NCI-H345 treated with DMSO at 0.1 percent for 48 hours (cell line): ENCODE data around the gene CIROP.

Experiments
- DNase-seq: peaks from one replicate; lab custom pipeline; 2025; ENCODE audit not compliant: unreplicated experiment; lab: John Stamatoyannopoulos, UW

Gene CIROP

GRCh38 chr14:23093991-23094665, 10.7 kb downstream of the CIROP start:
- DNase-seq = no peak

GRCh38 chr14:23093526-23093925, 11.3 kb downstream of the CIROP start:
- DNase-seq = no peak

- DNase-seq = no peak
Measured at GRCh38 chr14:23093104-23093503, 11.7 kb downstream of the CIROP start.

GRCh38 chr14:23091294-23092225, 13.2 kb downstream of the CIROP start:
- no peak for DNase-seq

- DNase-seq = no peak
Measured at GRCh38 chr14:23090254-23090636, 14.5 kb downstream of the CIROP start.

- DNase-seq = no peak
Measured at GRCh38 chr14:23089498-23090253, 15.1 kb downstream of the CIROP start.

- DNase-seq = no peak
Measured at GRCh38 chr14:23086565-23086964, 18.2 kb downstream of the CIROP start.

- no peak for DNase-seq
Measured at GRCh38 chr14:23085458-23085857, 19.3 kb downstream of the CIROP start.

- DNase-seq = no peak
Measured at GRCh38 chr14:23080474-23080873, 24.3 kb downstream of the CIROP start.

- no peak for DNase-seq
Measured at GRCh38 chr14:23079716-23080115, 25.1 kb downstream of the CIROP start.

GRCh38 chr14:23078692-23079116, 26.1 kb downstream of the CIROP start:
- DNase-seq = no peak

GRCh38 chr14:23077962-23078361, 26.8 kb downstream of the CIROP start:
- no peak for DNase-seq

- DNase-seq = no peak
Measured at GRCh38 chr14:23076785-23077408, 27.9 kb downstream of the CIROP start.

- no peak for DNase-seq
Measured at GRCh38 chr14:23074906-23075305, 29.9 kb downstream of the CIROP start.

GRCh38 chr14:23071921-23072539, 32.8 kb downstream of the CIROP start:
- no peak for DNase-seq

- DNase-seq = no peak
Measured at GRCh38 chr14:23071244-23071920, 33.4 kb downstream of the CIROP start.

GRCh38 chr14:23070262-23071129, 34.3 kb downstream of the CIROP start:
- DNase-seq = no peak

GRCh38 chr14:23069413-23069806, 35.4 kb downstream of the CIROP start:
- no peak for DNase-seq

GRCh38 chr14:23068789-23069412, 35.9 kb downstream of the CIROP start:
- DNase-seq = no peak
